ENCODE measurements around the gene SLC7A8.
"Not testable (repeated sequence)": the region's sequence is repeated elsewhere in the genome, so short reads cannot be mapped to it uniquely, and the experiment has no call there.

The SLC7A8 gene

DNA sequence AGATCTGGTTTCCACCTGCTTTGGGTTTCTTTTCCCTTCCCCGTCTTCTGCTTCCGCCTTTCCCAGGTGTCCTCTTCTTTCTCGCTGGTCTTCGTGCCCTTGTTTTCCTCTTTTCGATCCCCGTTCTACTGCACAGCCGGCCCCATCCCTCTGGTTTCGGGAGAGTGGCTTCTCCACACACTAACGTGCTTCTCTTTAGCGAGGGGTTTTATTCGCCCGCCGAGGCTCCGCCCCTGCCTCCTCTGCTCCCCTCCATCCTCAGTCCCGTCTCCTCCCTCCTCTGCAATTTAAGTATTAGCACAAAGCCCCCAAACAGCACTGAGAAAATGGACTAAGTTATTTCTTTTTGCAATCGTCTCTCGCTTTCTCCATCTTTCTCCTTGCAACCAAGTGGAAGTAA, at the start of gene SLC7A8:
Gene SLC7A8 (minus strand): TSS at position 182 of the 400 bp plus-strand sequence. CDS start 746 bp downstream, outside the sequence.
- peak; percentile 5 for DNase-seq

DNA sequence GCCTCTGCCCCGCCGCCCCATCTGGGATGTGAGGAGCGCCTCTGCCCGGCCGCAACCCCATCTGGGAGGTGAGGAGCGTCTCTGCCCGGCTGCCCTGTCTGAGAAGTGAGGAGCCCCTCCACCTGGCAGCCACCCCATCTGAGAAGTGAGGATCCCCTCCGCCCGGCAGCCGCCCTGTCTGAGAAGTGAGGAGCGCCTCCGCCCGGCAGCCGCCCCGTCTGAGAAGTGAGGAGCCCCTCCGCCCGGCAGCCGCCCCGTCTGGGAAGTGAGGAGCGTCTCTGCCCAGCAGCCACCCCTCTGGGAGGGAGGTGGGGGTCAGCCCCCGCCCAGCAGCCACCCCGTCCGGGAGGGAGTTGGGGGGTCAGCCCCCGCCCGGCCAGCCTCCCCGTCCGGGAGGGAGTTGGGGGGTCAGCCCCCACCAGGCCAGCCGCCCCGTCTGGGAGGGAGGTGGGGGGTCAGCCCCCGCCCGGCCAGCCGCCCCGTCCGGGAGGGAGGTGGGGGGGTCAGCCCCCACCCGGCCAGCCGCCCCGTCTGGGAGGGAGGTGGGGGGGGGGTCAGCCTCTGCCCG, 48.9 kb upstream of the SLC7A8 start:
- not testable (repeated sequence) for DNase-seq

DNA sequence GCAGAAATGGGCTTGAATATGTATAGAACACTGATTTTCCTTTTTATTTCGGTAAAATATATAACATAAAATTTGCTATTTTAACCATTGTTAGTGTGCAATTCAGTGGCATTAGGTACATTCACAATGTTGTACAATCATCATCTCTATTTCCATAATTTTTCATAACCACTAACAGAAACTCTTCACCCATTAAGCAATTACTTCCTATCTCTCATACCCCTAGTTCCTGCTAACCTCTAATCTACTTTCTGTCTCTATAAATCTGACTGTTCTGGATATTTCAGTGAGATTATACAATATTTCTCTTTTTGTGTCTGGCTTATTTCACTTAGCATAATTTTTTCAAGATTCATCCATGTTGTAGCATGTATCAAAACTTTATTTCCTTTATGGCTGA, 45.4 kb upstream of the SLC7A8 start:
- DNase-seq, result no peak

DNA sequence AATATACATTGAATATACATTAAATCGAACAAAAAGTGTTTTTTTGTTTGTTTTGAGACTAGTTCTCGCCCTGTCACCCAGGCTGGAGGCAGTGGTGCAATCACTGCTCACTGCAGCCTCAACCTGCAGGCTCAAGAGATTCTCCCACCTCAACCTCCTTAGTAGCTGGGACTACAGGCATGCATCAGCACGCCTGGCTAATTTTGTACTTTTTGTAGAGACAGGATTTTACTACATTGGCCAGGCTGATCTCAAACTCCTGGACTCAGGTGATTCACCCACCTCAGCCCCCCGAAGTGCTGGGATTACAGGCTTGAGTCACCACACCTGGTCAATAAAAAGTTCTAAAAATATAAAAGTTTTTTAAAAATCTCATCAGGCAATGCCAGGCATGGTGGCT, 44.1 kb upstream of the SLC7A8 start:
- DNase-seq, result no peak

DNA sequence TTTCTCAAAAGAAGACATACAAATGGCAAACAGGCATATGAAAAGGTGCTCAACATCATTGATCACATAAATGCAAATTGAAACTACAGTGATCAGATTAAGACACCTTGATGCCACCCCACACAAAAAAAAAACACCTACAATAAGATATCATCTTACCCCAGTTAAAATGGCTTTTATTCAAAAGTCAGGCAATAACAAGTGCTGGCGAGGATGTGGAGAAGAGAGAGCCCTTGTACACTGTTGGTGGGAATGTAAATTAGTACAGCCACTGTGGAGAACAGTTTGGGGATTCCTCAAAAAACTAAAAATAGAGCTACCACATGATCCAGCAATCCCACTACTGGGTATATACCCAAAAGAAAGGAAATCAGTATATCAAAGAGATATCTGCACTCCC, 41.5 kb upstream of the SLC7A8 start:
- not testable (repeated sequence) for DNase-seq

DNA sequence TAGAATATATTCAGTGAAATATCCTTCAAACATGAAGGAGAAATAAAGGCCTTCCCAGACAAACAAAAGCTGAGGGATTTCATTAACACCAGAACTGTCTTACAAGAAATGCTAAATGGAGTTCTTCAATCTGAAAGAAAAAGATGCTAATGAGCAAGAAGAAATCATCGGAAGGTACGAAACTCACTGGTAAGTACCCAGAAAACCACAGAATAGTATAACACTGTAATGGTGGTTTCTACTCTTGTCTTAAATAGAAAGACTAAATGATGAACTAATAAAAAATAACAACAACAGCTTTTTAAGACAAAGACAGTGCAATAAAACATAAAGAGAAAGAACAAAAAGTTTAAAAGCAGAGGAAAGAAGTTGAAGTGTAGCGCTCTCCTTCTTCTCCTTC, 35.6 kb upstream of the SLC7A8 start:
- no peak for DNase-seq

DNA sequence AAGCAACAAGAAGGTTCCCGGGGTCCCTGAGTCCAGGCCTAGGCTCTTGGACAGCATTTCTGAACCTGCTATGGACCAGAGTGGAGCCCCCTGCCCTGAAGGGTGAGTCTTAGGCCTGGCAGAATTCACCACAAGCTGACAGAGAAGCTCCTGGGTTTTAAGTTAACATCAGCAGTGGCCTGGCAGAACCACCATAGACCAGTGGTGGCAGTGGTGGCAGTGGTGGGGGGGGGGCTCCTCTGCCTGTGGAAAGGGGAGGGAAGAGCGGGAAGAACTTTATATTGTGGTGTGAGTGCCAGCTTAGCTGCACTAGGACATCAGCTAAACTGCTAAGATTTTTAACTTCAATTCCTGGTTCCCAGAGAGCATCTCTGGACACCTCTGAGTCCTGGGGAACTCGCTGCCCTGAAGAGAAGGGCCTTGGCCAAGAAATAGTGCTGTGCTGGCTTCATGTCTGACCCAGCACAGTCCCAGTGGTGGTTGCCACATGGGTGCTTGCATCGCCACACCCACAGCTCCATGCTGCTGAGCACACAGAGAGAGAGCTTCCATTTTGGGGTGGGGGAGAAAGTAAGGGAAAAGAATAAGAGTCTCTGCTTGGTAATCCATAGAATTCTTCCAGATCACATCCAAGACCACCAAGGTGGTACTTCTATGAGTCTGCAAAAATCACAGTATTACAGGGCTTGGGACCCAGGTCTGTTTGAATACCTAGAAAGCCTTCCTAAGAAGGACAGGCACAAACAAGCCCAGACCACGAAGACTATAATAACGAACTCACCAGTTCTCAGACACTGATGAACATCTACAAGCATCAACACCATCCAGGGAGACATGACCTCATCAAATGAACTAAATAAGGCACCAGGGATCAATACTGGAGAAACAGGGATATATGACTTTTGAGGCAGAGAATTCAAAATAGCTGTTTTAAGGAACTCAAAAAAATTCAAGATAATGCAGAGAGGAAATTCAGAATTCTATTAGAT, 33.9 kb upstream of the SLC7A8 start:
- no peak for DNase-seq

DNA sequence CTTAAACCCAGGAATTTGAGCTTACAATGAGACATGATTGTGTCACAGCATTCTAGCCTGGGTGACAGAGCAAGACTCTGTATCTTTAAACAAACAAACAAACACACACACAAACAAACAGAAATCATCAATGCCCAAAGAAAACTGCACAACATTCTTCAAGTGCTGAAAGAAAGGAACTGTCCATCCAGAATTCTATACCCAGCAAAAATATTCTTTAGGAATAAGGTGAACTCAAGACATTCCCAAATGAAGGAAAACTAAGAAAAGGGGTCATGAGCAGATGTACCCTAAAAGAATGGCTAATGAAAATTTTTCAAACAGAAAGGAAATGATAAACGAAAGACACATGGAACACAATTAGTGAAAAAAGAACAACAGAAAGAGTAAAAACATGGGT, 32.0 kb upstream of the SLC7A8 start:
- DNase-seq, result no peak

DNA sequence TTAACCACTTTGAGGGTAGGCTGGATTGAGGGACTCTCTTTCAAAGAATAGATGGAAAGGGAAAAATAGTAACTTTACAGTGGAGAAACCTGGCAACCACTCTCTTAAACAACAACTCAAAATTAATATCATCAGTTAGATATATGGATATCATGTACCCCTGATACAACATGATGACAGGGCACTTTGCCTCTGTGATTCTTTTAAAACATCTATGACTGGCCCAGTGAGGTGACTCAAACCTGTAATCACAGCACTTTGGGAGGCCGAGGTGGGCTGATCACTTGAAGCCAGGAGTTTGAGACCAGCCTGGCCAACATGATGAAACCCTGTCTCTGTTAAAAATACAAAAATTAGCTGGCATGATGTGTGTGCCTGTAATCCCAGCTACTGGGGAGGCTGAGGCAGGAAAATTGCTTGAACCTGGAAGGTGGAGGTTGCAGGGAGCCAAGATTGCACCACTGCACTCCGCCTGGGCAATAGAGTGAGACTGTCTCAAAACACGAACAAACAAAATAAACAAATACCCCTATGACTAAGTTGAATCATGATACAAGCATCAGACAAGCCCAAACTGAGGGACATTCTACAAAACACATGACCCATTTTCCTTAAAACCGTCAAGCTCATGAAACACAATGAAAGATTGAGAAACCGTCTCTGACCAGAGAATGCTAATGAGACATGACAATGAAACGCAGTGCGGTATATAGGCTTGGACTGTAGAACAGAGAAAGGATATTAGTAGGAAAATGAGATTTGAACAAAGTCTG, 26.4 kb upstream of the SLC7A8 start:
- DNase-seq, result no peak

DNA sequence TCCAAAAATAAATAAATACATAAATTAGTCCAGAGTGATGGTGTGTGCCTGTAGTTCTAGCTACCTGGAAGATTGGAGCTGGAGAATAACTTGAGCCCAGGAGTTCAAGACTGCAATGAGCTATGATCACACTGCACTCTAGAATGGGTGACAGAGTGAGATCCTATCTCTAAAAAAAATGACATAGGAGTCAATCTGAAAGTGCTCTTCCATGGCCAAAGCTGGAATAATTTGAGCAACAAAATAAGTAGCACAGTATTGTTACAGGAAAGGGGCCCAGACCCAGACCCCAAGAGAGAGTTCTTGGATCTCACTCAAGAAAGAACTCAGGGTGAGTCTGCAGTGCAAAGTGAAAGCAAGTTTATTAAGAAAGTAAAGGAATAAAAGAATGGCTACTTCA, 24.9 kb upstream of the SLC7A8 start:
- DNase-seq, result no peak

DNA sequence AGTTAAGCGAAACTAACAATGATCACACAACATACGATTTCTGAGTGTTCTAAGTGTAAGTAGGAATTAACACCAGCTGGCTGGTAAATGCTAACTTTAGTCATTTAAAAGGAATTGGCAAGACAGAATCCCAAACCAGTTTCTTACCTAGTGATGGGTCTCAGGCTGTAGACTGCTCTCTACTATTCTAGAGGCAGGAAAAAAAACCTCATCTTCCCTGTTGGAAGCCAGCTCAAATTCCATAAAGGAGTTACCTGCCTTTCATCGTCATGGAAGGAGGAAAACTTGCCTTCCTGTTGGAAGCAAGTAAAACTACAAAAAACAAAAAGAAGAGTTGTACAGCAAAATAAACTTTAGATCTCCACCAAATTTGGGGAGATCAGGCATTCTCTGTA, 23.7 kb upstream of the SLC7A8 start:
- DNase-seq, result no peak

DNA sequence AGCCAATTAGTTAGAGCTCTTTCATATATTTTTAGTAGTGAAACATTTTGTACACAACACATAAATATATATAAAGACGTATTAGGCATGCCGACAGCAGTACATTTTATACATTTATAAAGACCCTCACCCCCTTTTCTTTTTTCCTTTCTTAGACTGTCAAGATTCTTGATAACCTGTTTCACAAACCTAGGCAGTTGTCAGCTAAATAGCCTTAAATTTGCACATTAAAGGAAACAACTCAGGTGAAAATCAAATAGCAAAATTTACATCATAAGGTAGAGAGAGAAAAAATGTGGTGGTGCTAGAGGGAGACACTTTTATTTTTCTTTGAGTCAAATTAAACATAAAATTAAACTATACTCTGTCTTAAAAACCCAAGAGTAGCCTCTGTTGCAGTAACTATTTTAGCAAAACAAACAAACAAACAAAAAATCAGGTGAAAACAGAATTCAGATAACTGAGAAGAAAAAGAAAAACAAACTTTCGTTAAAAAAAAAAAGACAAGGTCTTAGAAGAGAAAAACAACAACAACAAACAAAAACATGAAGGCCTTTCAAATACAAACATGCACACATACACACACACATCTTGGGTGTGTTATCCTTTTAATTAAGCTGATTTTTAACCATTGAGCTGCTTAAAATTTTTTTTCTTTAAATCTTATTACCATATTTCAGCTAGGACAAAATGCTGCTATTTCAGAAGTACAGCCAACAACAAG, 23.1 kb upstream of the SLC7A8 start:
- DNase-seq, result no peak

DNA sequence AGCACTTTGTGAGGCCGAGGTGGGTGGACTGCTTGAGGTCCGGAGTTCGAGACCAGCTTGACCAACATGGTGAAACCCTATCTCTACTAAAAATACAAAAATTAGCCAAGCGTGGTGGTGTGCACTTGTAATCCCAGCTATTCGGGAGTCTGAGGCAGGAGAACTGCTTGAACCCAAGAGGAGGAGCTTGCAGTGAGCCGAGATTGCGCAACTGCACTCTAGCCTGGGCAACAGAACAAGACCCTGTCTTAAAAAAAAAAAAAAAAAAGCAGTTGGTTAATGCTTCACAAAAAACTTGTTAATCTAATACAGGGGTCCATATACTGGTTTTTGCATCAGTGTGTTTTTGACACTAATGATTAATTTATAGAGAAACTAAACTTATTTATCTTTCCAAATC, 18.5 kb upstream of the SLC7A8 start:
- DNase-seq, result no peak

DNA sequence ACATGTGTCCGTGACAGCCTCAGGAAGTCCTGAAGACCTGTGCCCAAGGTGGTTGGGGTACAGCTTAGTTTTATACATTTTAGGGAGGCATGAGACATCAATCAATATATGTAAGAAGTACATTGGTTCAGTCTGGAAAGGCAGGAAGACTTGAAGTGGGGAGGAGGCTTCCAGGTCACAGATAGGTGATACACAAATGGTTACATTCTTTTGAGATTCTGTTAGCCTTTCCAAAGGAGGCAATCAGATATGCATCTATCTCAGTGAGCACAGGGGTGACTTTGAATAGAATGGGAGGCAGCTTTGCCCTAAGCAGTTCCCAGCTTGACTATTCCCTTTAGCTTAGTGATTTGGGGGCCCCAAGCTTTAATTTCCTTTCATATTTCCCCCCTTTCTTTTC, 15.7 kb upstream of the SLC7A8 start:
- DNase-seq, result not testable (repeated sequence)

DNA sequence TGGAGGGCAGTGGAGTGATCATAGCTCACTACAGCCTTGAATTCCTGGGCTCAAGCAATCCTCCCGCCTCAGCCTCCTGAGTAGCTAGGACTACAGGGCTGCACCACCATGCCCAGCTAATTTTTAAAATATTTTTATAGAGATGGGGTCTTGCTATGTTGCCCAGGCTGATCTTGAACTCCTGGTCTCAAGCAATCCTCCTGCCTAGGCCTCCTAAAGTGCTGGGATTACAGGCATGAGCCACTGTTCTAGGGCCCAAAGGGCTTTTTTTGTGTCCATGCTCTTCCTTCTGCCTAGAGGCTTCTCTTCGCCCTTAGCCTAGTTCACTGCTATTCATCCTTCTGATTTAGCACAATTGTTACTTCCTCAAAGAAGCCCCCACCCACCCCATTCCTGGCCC, 13.0 kb upstream of the SLC7A8 start:
- DNase-seq, result not testable (repeated sequence)

DNA sequence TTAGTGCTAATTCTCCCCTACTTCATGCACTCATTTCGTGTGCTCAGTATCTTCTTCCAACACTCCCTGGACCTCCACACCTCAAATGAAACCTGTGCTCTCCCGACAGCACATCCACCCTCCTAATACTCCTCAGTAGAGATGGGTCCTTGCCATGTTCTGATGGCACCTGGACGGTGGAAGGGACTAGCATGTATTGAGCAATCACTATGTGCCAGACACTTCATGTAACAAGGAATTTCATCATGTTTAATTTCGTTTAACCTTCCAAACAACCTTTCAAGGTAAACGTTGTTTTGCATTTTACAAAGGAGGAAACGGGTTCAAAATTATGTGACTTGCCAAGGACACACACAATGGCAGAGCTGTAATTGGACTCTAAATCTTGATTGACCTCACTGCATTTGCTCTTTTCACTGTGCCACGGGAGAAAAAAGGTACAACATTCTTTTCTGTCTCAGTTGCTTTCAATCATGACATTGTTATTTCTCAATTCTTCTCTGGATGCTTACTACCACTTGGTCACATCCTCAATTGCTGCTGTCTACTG, 12.2 kb upstream of the SLC7A8 start:
- no peak for DNase-seq

DNA sequence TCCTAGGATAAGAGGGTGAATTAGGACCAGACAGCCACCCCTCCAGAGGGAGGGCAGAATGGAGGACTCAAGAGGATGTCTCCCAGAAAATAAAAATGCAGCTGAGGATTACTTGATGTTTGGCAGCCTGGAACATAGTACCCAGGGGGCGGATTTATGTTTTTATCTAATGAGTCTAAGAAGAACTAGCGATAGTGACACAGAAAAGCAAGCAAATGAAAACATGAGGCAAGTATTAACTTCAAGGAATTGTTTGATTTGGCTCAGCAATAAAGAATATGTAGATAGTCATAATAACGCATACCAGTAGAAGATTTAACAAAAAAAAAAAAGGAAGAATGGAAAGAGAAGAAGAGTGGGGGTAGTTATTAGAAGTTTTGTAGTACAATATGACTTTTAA, 10.0 kb upstream of the SLC7A8 start:
- no peak for DNase-seq

DNA sequence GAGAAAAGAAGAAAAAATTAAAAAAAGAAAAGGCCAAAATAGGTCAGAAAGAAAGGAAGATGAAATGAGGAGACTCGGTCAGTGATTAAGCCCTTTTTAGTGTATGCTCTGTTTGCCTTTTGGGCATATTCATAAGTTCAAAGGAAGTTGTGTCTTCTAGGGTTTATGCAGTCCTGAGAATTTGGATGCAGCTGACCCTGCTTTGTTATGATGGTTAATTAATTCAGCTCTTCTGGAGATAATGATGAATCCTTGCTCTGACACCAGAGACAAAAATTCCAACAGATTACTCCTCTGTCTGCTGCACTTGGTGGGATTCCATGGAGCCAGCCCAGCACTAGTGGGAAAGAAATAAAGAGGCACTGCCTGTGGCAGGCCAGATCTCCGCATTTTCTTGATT, 4.5 kb upstream of the SLC7A8 start:
- no peak for DNase-seq

DNA sequence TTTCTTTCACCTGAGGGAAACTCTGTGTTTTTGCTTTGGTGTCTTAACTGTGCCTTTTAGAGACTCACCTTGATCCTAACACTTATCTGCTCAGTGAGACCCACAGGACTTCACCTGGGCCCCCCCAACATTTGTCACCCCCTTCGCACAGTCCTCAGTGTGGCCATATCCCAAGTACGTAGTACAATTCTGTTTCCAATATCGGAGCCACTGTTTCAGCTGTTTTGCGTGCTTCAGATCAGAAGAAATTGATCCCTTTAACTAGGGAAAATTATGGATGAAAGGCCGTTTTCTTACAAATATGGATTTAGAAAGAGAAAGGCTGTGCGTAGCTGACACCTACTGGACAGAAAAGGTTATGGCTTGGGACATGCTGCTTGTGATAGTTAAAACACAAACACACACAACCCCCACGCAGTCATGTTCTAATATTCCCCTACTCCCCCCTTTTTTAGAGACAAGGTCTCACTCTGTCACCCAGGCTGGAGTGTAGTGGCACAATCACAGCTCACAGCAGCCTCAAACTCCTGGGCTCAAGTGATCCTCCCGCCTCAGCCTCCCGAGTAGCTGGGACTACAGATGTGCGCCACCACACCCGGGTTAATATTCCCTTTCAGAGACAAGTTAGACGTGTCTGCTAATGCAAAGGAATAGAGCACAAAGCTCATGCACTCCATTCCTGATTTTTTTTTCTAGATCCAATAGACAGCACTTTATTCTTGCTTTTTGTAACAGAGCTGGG, 3.6 kb upstream of the SLC7A8 start:
- DNase-seq, result peak; percentile 50

DNA sequence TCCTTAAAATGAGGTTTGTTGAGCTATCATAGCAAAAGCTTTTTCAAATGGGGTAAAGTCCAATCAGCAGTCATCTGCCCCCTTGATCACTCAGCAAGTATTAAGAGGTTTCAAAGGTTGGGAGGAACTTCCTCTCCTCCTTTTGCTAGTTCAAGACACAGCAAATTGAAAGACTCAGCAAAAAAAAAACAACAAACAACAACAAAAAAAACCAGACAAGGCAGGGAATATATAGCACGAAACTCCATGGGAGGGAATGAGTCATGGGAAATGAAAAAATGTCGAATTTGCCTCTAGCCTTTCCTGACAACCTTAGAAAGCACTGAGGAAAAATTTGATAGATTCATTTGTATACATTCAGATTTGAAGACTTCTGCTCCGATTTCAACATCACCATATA, 1.6 kb upstream of the SLC7A8 start:
- no peak for DNase-seq

DNA sequence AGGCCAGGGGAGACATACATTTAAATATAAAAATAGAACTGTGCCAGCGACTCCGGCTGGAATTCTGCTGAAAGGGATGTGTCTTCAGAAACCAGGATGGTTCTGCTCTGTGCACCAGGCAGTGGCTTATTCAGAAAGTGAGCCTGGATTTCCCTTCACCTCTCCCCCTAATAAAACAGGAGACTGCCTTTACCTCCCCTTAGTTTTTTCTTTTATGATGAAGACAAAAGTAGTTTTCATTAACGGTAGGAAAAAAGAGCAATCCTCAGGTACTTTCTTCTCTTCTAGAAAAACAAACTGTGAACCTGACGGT, 346 bp downstream of the SLC7A8 start:
- DNase-seq, result no peak
